NCI-H128 (cell line): ENCODE results near the gene ZSCAN2.
A peak's percentile ranks its signal among the peaks of the same experiment; 100 is the strongest.
"Not testable (repeated sequence)": the region's sequence is repeated elsewhere in the genome, so short reads cannot be mapped to it uniquely, and the experiment has no call there.

Experiments
- DNase-seq: peaks from one replicate; lab custom pipeline; 2025; ENCODE audit not compliant: unreplicated experiment; lab: John Stamatoyannopoulos, UW

ZSCAN2 gene

GRCh38 chr15:84600687-84601554 is at the start of gene ZSCAN2:
Gene ZSCAN2 (plus strand): TSS chr15:84601009. CDS start chr15:84603928, 2,919 bp downstream.
- DNase-seq: peak; percentile 67

DNA sequence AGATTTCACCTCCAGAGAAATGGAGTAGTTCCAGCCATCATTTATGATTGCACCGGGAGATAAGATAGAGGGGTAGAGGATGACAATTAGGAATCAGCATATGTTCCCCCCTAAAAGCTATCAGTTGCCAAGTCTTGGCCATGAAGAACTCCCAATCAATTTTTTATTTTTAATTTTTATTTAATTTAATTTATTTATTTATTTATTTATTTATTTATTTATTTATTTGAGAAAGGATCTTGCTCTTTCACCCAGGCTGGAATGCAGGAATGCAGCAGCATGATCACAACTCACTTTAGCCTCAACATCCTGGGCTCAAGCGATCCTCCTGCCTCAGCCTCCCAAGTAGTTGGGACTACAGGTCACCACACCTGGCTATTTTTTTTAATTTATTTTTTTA is 49.2 kb upstream of the ZSCAN2 start:
- DNase-seq: not testable (repeated sequence)

DNA sequence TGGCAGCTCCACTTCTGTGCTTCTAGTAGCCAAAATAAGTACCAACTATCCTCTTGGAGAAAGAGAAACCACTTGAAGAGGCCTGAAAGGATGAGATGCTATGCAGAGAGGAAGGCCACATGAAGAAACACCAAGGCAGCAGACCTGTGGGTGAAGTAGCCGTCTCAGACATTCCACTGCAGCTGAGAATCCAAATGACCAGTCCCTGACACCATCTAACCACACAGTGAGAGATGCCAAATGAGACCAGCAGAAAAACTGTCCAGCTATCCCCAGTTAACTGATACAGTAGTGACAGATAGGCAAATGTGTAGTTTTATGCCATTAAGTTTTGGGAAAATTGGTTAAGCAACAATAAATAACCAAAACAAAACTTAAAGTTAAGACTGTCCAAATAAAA is 47.9 kb upstream of the ZSCAN2 start:
- DNase-seq: no peak

DNA sequence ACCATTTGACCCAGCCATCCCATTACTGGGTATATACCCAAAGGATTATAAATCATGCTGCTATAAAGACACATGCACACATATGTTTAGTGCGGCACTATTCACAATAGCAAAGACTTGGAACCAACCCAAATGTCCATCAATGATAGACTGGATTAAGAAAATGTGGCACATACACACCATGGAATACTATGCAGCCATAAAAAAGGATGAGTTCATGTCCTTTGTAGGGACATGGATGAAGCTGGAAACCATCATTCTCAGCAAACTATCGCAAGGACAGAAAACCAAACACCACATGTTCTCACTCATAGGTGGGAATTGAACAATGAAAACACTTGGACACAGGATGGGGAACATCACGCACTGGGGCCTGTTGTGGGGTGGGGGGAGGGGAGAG is 44.1 kb upstream of the ZSCAN2 start:
- not testable (repeated sequence) for DNase-seq

GRCh38 chr15:84568021-84568420 is 32.8 kb upstream of the ZSCAN2 start:
- DNase-seq: not testable (repeated sequence)

DNA sequence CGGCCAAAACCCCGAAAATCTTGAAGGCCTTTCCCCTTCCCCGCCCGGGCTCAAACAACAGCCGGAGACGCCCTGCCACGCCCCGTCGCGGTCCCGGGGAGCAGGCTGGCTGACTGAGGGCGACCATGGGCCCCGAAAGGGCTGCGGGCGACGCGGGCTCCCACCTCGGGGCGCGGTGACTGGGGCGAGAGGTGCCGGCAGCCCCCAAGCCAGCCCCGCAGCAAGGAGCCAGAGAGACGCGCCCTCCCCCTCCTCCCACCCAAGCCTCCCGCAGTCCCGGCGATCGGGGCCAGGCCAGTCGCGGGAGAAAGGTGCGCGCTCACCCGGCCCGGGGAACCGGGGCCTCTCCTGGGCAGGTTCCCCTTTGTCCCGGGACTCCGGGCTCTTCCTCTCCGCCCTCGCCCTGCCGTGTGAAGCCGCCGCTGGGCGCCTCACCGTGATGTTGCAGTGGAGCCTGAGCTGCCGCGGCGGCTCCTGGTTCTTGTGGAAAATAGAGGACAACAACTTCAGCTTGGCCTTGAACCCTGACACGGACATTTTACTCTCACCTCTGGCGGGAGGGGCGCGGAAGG is 30.6 kb upstream of the ZSCAN2 start:
- no peak for DNase-seq

GRCh38 chr15:84572231-84572630 is 28.6 kb upstream of the ZSCAN2 start:
- no peak for DNase-seq

- DNase-seq: no peak
These were observed 25.3 kb upstream of the ZSCAN2 start for GRCh38 chr15:84575493-84575892.

GRCh38 chr15:84577891-84578290 is 22.9 kb upstream of the ZSCAN2 start:
- DNase-seq: not testable (repeated sequence)

DNA sequence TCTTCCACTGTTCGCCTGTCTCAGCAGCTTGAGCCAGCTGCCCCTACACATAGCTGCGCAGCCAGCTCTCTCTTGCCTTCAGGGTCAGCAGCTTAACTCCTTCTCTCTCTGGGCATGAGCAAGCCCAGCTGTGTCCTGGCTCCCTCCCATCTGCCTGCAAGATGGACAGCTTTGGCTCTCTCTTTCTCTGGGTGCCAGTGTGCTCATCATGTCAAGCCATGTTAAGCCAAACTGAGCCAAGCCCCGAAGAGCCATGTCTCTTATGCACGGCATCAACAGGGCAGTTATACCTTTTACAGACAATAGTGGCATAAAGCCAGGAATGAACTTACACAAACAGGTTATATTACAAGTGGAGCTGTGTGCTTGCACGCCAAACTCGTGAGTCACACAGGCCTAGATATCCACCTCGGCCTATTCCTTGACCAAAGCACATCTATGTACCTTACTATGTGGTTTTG is 21.5 kb upstream of the ZSCAN2 start:
- not testable (repeated sequence) for DNase-seq

GRCh38 chr15:84581676-84582428 is 19.0 kb upstream of the ZSCAN2 start:
- DNase-seq: not testable (repeated sequence)

DNA sequence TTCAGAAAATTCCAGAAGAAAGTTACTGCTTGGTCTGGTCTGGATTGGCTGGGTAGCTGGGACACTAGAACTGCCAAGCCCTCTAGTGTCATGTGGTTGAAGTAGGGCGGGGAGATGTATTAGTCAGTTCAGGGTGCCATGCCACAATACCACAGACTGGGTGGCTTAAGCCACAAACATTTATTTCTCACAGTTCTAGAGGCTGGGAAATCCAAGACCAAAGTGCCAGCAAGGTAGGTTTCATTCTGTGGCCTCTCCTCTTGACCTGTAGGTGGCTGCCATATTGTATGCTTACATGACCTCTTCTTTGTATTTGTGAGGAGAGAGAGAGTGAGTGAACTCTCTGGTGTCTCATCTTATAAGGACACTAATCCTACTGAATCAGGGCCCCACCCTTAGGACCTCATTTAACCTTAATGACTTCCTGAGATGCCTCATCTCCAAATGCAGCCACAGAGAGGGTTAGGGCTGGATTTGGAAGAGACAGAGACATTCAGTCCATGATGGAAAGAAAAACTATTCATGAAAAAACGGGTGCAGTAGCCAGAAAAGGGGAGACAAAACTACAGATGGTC is 18.1 kb upstream of the ZSCAN2 start:
- no peak for DNase-seq

DNA sequence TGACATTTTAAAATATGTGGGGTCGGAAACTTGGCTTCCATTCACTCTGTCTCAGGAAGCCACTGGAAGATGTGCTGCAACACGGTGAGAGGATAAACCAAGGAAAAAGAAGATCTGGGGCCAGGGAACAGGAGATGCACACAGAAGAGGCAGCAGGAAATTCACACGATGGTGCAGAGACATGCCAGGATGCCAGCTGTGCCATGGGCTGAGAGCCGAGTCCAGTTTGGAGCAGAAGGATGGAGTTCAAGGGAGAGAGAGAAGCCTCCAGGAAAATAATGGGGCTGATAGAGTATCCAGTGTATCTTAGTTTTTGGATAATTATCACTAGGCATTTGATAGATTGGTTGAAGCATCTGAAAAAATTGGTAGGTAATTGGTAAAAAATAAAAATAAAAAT is 16.9 kb upstream of the ZSCAN2 start:
- not testable (repeated sequence) for DNase-seq

DNA sequence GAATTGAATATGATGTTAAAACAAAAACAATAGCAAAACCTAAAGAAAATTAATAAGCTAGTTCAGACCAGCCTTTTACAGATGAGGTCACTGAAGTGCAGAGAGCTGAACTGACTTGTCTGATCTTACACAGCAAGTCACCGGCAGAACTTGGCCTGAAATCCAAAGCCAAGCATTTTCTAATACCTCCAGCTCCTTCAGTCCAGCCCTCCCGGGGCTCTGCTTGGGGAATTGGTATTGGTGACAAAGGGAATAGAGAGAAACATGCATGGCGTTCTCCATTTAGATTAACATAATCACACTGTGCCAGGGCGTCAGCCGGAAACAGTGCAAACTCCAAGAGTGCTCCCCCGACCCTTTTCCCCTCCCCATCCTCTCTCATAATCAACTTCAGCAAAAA is 14.1 kb upstream of the ZSCAN2 start:
- DNase-seq: no peak

- peak; percentile 47 for DNase-seq
These were observed 12.5 kb upstream of the ZSCAN2 start for GRCh38 chr15:84588053-84588874.

GRCh38 chr15:84590406-84590805 is 10.4 kb upstream of the ZSCAN2 start:
- DNase-seq: no peak

GRCh38 chr15:84591815-84592214 is 9.0 kb upstream of the ZSCAN2 start:
- DNase-seq: no peak

GRCh38 chr15:84594617-84595290 is 6.1 kb upstream of the ZSCAN2 start:
- no peak for DNase-seq

- no peak for DNase-seq
These were observed 5.1 kb upstream of the ZSCAN2 start for GRCh38 chr15:84595660-84596059.

DNA sequence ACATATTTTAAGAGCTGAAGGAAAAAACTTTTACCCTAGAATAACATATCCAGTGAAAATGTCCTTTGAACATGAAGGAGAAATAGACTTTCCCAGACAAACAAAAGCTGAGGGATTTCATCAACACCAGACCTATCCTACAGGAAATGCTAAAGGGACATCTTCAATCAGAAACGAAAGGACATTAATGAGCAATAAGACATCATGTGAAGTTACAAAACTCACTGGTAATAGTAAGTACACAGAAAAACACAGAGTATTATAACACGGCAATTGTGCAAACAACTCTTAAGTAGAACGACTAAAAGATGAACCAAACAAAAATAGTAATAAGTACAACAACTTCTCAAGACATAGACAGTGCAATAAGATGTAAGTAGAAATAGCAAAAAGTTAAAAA is 3.5 kb upstream of the ZSCAN2 start:
- DNase-seq: no peak
